HG03439 (cell line): Measurements from ENCODE around the gene ELAC2.
A peak's percentile ranks its signal among the peaks of the same experiment; 100 is the strongest.

Experiments used
- ATAC-seq: cut with Tn5 transposase; IDR thresholded peaks from one replicate; pipeline ENCODE4 v1.9.1; 2021; ENCODE audit warnings: mild to moderate bottlenecking, moderate library complexity; ENCODE audit not compliant: unreplicated experiment

ELAC2 gene

GRCh38 chr17:13017655-13018459 lies at the start of gene ELAC2:
Gene ELAC2, minus strand, starts transcription at chr17:13018027. Its CDS starts 80 bp downstream, at chr17:13017947.
- peak; percentile 95 for ATAC-seq

GRCh38 chr17:13065032-13065431 lies 47.2 kb upstream of the ELAC2 start:
- ATAC-seq = no peak

GRCh38 chr17:13055131-13055530 lies 37.3 kb upstream of the ELAC2 start:
- ATAC-seq = no peak

- no peak for ATAC-seq
These were observed 36.8 kb upstream of the ELAC2 start for GRCh38 chr17:13054666-13055065.

- ATAC-seq = no peak
These were observed 34.1 kb upstream of the ELAC2 start for GRCh38 chr17:13051915-13052314.

- no peak for ATAC-seq
These were observed 29.3 kb upstream of the ELAC2 start for GRCh38 chr17:13047011-13047606.

- ATAC-seq = no peak
These were observed 28.5 kb upstream of the ELAC2 start for GRCh38 chr17:13046361-13046760.

- ATAC-seq = no peak
These were observed 26.8 kb upstream of the ELAC2 start for GRCh38 chr17:13044572-13045065.

GRCh38 chr17:13038931-13039665 lies 21.3 kb upstream of the ELAC2 start:
- ATAC-seq = no peak

GRCh38 chr17:13036751-13037150 lies 18.9 kb upstream of the ELAC2 start:
- no peak for ATAC-seq

GRCh38 chr17:13035420-13035819 lies 17.6 kb upstream of the ELAC2 start:
- ATAC-seq = no peak

GRCh38 chr17:13031718-13032350 lies 14.0 kb upstream of the ELAC2 start:
- peak; percentile 74 for ATAC-seq

- no peak for ATAC-seq
These were observed 12.9 kb upstream of the ELAC2 start for GRCh38 chr17:13030459-13031300.

GRCh38 chr17:13030056-13030455 lies 12.2 kb upstream of the ELAC2 start:
- ATAC-seq = no peak

- no peak for ATAC-seq
These were observed 11.5 kb upstream of the ELAC2 start for GRCh38 chr17:13029340-13029739.

GRCh38 chr17:13027246-13027645 lies 9.4 kb upstream of the ELAC2 start:
- ATAC-seq = no peak

GRCh38 chr17:13025687-13026086 lies 7.9 kb upstream of the ELAC2 start:
- ATAC-seq = no peak

- no peak for ATAC-seq
These were observed 7.4 kb upstream of the ELAC2 start for GRCh38 chr17:13025258-13025627.

- peak; percentile 72 for ATAC-seq
These were observed 6.9 kb upstream of the ELAC2 start for GRCh38 chr17:13024526-13025257.

- no peak for ATAC-seq
These were observed 6.2 kb upstream of the ELAC2 start for GRCh38 chr17:13024016-13024415.
